GM23338 (cell line): ENCODE results near the gene TRPC4AP. TPM values are rescaled to one million over a fixed set of nuclear protein-coding genes. Genes with fewer than 3 reads are reported as not detected.

ENCODE experiments used
- ATAC-seq: fragments of 200-7000 bp; cut with Tn5 transposase; 3 replicates; pipeline ENCODE4 v1.9.1; 2020
- DNase-seq: peaks from one replicate; pipeline ENCODE4 v3.0.0-alpha.2; 2015; ENCODE audit warnings: low spot score
- H2AFZ ChIP-seq: fragments of 200-600 bp; sonication (generic); 2 replicates; pipeline ENCODE4 v1.8.0; 2016; ENCODE audit warnings: antibody characterized with exemption, mild to moderate bottlenecking, moderate library complexity
- H3F3A ChIP-seq: fragments of 200-600 bp; sonication (generic); replicated peaks from 2 replicates; pipeline ENCODE4 v1.8.0; 2017; ENCODE audit warnings: antibody characterized with exemption, mixed run types, low read depth
- H3K27ac ChIP-seq: fragments of 200-600 bp; sonication (generic); 2 replicates; pipeline ENCODE4 v1.6.1; 2016; ENCODE audit warnings: low read depth
- H3K27me3 ChIP-seq: fragments of 200-600 bp; sonication (generic); 2 replicates; pipeline ENCODE4 v1.8.0; 2016; ENCODE audit warnings: mild to moderate bottlenecking, mixed run types, moderate library complexity; ENCODE audit not compliant: insufficient read depth
- H3K36me3 ChIP-seq: fragments of 200-600 bp; sonication (generic); 2 replicates; pipeline ENCODE4 v1.8.0; 2016; ENCODE audit warnings: mild to moderate bottlenecking; ENCODE audit not compliant: insufficient read depth
- H3K4me1 ChIP-seq: fragments of 200-600 bp; sonication (generic); 2 replicates; pipeline ENCODE4 v1.8.0; 2016; ENCODE audit warnings: mild to moderate bottlenecking, moderate library complexity; ENCODE audit not compliant: insufficient read depth
- H3K4me2 ChIP-seq: fragments of 200-600 bp; sonication (generic); 2 replicates; pipeline ENCODE4 v1.7.1; 2017; ENCODE audit warnings: mixed run types
- H3K4me3 ChIP-seq: fragments of 200-600 bp; sonication (generic); 2 replicates; pipeline ENCODE4 v1.6.1; 2016; ENCODE audit warnings: mixed run types
- H3K79me2 ChIP-seq: fragments of 200-600 bp; sonication (generic); replicated peaks from 2 replicates; pipeline ENCODE4 v1.8.0; 2017; ENCODE audit warnings: mild to moderate bottlenecking; ENCODE audit not compliant: insufficient read depth
- H3K9me2 ChIP-seq: fragments of 200-600 bp; sonication (generic); 2 replicates; pipeline ENCODE4 v1.8.0; 2017; ENCODE audit not compliant: insufficient read depth
- H4K20me1 ChIP-seq: fragments of 200-600 bp; sonication (generic); replicated peaks from 2 replicates; pipeline ENCODE4 v1.8.0; 2017; ENCODE audit warnings: mild to moderate bottlenecking; ENCODE audit not compliant: insufficient read depth
- H3K27ac Mint-ChIP-seq: 2 replicates; pipeline ENCODE4 v1.8.0; 2020; ENCODE audit warnings: inconsistent platforms, mild to moderate bottlenecking, moderate library complexity, mixed read lengths
- H3K27me3 Mint-ChIP-seq: 3 replicates; pipeline ENCODE4 v1.8.0; 2022; ENCODE audit warnings: low read depth, mild to moderate bottlenecking, moderate library complexity, mixed read lengths, inconsistent platforms; ENCODE audit not compliant: insufficient read depth, poor library complexity
- H3K36me3 Mint-ChIP-seq: 3 replicates; pipeline ENCODE4 v1.8.0; 2021; ENCODE audit warnings: low read depth, mild to moderate bottlenecking, inconsistent platforms, moderate library complexity, mixed read lengths
- H3K4me1 Mint-ChIP-seq: 3 replicates; pipeline ENCODE4 v1.8.0; 2020; ENCODE audit warnings: mild to moderate bottlenecking, inconsistent platforms, mixed read lengths
- H3K4me3 Mint-ChIP-seq: 3 replicates; pipeline ENCODE4 v1.8.0; 2021; ENCODE audit warnings: moderate library complexity, mild to moderate bottlenecking, inconsistent platforms, mixed read lengths
- H3K9me3 Mint-ChIP-seq: 3 replicates; pipeline ENCODE4 v1.8.0; 2020; ENCODE audit warnings: moderate library complexity, mild to moderate bottlenecking, inconsistent platforms, mixed read lengths
- EZH2 ChIP-seq: fragments of 200-600 bp; sonication (generic); IDR thresholded peaks from one replicate; pipeline ENCODE4 v1.8.0; 2017; ENCODE audit warnings: antibody characterized with exemption, mild to moderate bottlenecking, low read depth; ENCODE audit not compliant: unreplicated experiment
- EZH2phosphoT487 ChIP-seq: fragments of 200-600 bp; sonication (generic); IDR thresholded peaks from one replicate; pipeline ENCODE4 v1.8.1; 2018; ENCODE audit warnings: antibody characterized with exemption; ENCODE audit not compliant: unreplicated experiment
- JUNB ChIP-seq: IDR thresholded peaks from one replicate; pipeline ENCODE4 v1.6.1; 2016; ENCODE audit warnings: antibody characterized with exemption; ENCODE audit not compliant: unreplicated experiment
- NANOG ChIP-seq: IDR thresholded peaks from 2 replicates; pipeline ENCODE4 v1.6.1; 2016; ENCODE audit warnings: antibody characterized with exemption, borderline replicate concordance
- POLR2AphosphoS5 ChIP-seq: IDR thresholded peaks from 2 replicates; pipeline ENCODE4 v1.6.1; 2016; ENCODE audit warnings: antibody characterized with exemption, low read depth
- STAT1 ChIP-seq: IDR thresholded peaks from one replicate; pipeline ENCODE4 v1.6.1; 2016; ENCODE audit warnings: antibody characterized with exemption; ENCODE audit not compliant: unreplicated experiment
- ZNF114 ChIP-seq: fragments of 250-450 bp; sonication (Bioruptor Pico); IDR thresholded peaks from 2 replicates; pipeline ENCODE4 v1.5.0; 2020; ENCODE audit warnings: mild to moderate bottlenecking, moderate library complexity
- ZNF331 ChIP-seq: fragments of 250-450 bp; sonication (Bioruptor Pico); IDR thresholded peaks from 2 replicates; pipeline ENCODE4 v1.5.0; 2020; ENCODE audit warnings: low read depth, mild to moderate bottlenecking, moderate library complexity
- polyA plus RNA-seq: library from polyadenylated mRNA; unstranded; fragments of >200 nt; fragmentation: Nextera tagmentation; extraction: Ambion mirVana; gene quantifications from 2 replicates; pipeline ENCODE4 v1.2.1, GENCODE V29; 2016
- total RNA-seq: library from RNA; depleted of rRNA; stranded (reverse); fragments of >200 nt; shearing (Covaris generic); gene quantifications from 2 replicates; pipeline ENCODE4 v1.2.3, GENCODE V29; 2014
- TF ChIP-seq, protein P1 (sequence below): IDR thresholded peaks from 2 replicates; pipeline ENCODE4 v1.6.1; 2016; ENCODE audit warnings: antibody characterized with exemption
- TF ChIP-seq, protein P2 (sequence below), 2 experiments: fragments of 200-600 bp in 1 of 2; sonication (generic) in 1 of 2; conservative IDR thresholded peaks; 2 replicates each; pipeline versions ENCODE4 v1.5.1 to v1.6.1; 2016 to 2017; ENCODE audit warnings: antibody characterized with exemption in 2 of 2, low read depth in 2 of 2, mild to moderate bottlenecking in 2 of 2, moderate library complexity in 1 of 2
- TF ChIP-seq, protein P3 (sequence below): fragments of 250-450 bp; sonication (Bioruptor Pico); IDR thresholded peaks from 2 replicates; pipeline ENCODE4 v1.5.0; 2020; ENCODE audit warnings: mild to moderate bottlenecking, moderate library complexity

The TRPC4AP gene
- total and polyA plus RNA-seq, 2 experiments from 2014 or later, result 48.8 to 89.5 TPM

DNA sequence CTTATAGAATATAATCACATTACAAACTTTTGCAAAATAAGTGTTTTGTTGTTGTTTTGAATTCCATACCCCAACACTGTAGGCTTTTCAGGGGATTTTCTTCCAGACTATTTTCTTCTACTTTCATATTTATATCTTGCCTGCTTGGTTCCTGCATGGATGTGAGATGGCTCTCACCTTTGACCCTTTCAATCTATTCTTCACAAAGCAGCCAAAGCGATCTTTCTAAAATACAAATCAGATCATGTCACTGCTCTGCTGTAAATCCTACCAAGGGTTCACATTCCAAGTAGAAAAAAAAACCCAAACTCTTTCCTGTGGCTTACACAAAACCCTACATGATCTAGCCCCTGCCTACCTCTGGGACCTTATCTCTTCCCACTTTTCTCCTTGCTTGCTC lies 25.0 kb upstream of the TRPC4AP start:
- no peaks in the 10 kb centered on the region for H3K9me2 ChIP-seq
- no peak overlapping the region for H2AFZ ChIP-seq
- DNase-seq (no peak), ATAC-seq (no peak)
- H3K9me3 Mint-ChIP-seq, result no peaks in the 10 kb centered on the region
- H3K4me1 Mint-ChIP-seq, result no peaks in the 10 kb centered on the region
- TF ChIP-seq NANOG (no peak), EZH2phosphoT487 (no peak), ZNF114 (CRISPR knock-in tag) (no peak), STAT1 (no peak), ZNF331 (CRISPR knock-in tag) (no peak), EZH2 (no peak), JUNB (no peak), POLR2AphosphoS5 (no peak)
- TF ChIP-seq, protein P1, sequence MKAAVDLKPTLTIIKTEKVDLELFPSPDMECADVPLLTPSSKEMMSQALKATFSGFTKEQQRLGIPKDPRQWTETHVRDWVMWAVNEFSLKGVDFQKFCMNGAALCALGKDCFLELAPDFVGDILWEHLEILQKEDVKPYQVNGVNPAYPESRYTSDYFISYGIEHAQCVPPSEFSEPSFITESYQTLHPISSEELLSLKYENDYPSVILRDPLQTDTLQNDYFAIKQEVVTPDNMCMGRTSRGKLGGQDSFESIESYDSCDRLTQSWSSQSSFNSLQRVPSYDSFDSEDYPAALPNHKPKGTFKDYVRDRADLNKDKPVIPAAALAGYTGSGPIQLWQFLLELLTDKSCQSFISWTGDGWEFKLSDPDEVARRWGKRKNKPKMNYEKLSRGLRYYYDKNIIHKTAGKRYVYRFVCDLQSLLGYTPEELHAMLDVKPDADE, result no peak
- TF ChIP-seq, protein P2, sequence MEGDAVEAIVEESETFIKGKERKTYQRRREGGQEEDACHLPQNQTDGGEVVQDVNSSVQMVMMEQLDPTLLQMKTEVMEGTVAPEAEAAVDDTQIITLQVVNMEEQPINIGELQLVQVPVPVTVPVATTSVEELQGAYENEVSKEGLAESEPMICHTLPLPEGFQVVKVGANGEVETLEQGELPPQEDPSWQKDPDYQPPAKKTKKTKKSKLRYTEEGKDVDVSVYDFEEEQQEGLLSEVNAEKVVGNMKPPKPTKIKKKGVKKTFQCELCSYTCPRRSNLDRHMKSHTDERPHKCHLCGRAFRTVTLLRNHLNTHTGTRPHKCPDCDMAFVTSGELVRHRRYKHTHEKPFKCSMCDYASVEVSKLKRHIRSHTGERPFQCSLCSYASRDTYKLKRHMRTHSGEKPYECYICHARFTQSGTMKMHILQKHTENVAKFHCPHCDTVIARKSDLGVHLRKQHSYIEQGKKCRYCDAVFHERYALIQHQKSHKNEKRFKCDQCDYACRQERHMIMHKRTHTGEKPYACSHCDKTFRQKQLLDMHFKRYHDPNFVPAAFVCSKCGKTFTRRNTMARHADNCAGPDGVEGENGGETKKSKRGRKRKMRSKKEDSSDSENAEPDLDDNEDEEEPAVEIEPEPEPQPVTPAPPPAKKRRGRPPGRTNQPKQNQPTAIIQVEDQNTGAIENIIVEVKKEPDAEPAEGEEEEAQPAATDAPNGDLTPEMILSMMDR (conservative IDR thresholded peaks at IDR 0.05; ENCODE audit: low read depth in 2 of 2), result no peak
- TF ChIP-seq, protein P3, sequence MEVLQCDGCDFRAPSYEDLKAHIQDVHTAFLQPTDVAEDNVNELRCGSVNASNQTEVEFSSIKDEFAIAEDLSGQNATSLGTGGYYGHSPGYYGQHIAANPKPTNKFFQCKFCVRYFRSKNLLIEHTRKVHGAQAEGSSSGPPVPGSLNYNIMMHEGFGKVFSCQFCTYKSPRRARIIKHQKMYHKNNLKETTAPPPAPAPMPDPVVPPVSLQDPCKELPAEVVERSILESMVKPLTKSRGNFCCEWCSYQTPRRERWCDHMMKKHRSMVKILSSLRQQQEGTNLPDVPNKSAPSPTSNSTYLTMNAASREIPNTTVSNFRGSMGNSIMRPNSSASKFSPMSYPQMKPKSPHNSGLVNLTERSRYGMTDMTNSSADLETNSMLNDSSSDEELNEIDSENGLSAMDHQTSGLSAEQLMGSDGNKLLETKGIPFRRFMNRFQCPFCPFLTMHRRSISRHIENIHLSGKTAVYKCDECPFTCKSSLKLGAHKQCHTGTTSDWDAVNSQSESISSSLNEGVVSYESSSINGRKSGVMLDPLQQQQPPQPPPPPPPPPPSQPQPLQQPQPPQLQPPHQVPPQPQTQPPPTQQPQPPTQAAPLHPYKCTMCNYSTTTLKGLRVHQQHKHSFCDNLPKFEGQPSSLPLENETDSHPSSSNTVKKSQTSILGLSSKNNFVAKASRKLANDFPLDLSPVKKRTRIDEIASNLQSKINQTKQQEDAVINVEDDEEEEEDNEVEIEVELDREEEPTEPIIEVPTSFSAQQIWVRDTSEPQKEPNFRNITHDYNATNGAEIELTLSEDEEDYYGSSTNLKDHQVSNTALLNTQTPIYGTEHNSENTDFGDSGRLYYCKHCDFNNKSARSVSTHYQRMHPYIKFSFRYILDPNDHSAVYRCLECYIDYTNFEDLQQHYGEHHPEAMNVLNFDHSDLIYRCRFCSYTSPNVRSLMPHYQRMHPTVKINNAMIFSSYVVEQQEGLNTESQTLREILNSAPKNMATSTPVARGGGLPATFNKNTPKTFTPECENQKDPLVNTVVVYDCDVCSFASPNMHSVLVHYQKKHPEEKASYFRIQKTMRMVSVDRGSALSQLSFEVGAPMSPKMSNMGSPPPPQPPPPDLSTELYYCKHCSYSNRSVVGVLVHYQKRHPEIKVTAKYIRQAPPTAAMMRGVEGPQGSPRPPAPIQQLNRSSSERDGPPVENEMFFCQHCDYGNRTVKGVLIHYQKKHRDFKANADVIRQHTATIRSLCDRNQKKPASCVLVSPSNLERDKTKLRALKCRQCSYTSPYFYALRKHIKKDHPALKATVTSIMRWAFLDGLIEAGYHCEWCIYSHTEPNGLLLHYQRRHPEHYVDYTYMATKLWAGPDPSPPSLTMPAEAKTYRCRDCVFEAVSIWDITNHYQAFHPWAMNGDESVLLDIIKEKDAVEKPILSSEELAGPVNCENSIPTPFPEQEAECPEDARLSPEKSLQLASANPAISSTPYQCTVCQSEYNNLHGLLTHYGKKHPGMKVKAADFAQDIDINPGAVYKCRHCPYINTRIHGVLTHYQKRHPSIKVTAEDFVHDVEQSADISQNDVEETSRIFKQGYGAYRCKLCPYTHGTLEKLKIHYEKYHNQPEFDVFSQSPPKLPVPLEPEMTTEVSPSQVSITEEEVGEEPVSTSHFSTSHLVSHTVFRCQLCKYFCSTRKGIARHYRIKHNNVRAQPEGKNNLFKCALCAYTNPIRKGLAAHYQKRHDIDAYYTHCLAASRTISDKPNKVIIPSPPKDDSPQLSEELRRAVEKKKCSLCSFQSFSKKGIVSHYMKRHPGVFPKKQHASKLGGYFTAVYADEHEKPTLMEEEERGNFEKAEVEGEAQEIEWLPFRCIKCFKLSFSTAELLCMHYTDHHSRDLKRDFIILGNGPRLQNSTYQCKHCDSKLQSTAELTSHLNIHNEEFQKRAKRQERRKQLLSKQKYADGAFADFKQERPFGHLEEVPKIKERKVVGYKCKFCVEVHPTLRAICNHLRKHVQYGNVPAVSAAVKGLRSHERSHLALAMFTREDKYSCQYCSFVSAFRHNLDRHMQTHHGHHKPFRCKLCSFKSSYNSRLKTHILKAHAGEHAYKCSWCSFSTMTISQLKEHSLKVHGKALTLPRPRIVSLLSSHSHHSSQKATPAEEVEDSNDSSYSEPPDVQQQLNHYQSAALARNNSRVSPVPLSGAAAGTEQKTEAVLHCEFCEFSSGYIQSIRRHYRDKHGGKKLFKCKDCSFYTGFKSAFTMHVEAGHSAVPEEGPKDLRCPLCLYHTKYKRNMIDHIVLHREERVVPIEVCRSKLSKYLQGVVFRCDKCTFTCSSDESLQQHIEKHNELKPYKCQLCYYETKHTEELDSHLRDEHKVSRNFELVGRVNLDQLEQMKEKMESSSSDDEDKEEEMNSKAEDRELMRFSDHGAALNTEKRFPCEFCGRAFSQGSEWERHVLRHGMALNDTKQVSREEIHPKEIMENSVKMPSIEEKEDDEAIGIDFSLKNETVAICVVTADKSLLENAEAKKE (CRISPR knock-in tag), result no peak
- peaks cover 2% of the 10 kb centered on the region for H3K27me3 Mint-ChIP-seq
- H3K4me2 ChIP-seq, result no peak overlapping the region
- no peaks in the 10 kb centered on the region for H3K4me1 ChIP-seq
- H3K79me2 ChIP-seq, result no peaks in the 10 kb centered on the region
- no peak overlapping the region for H3K27ac Mint-ChIP-seq
- H4K20me1 ChIP-seq, result no peaks in the 10 kb centered on the region
- H3F3A ChIP-seq, result no peaks in the 10 kb centered on the region
- H3K4me3 Mint-ChIP-seq, result no peak overlapping the region
- H3K4me3 ChIP-seq, result no peak overlapping the region
- peaks cover 9% of the 10 kb centered on the region for H3K36me3 ChIP-seq
- H3K36me3 Mint-ChIP-seq, result peaks cover 20% of the 10 kb centered on the region; the same call in 2 of the 3 replicates
- no peak overlapping the region for H3K27ac ChIP-seq
- no peaks in the 10 kb centered on the region for H3K27me3 ChIP-seq
